Liver (tissue), 3 donors: ENCODE data around the gene ULBP2.

Experiments
- CTCF ChIP-seq: fragments of 150-350 bp; IDR thresholded peaks from 2 replicates; pipeline ENCODE4 v1.5.1; 2017; ENCODE audit warnings: improper control_type of control experiment, low read depth, low read length; ENCODE audit not compliant: missing input control
- EGR1 ChIP-seq, 2 donors: IDR thresholded peaks; 2 replicates each; pipeline ENCODE4 v1.6.1; 2016 to 2018; ENCODE audit warnings: antibody characterized with exemption in 2 of 2, low read depth in 2 of 2
- GABPA ChIP-seq, 2 donors: IDR thresholded peaks in 1 of 2; conservative IDR thresholded peaks in 1 of 2; 2 replicates each; pipeline ENCODE4 v1.6.1; 2016; ENCODE audit warnings: antibody characterized with exemption in 2 of 2, mild to moderate bottlenecking in 1 of 2, moderate library complexity in 1 of 2
- JUND ChIP-seq, 2 donors: IDR thresholded peaks; 2 replicates each; pipeline ENCODE4 v1.6.1; 2016; ENCODE audit warnings: antibody characterized with exemption in 2 of 2
- MAX ChIP-seq: IDR thresholded peaks from 2 replicates; pipeline ENCODE4 v1.6.1; 2016; ENCODE audit warnings: antibody characterized with exemption
- REST ChIP-seq: IDR thresholded peaks from 2 replicates; pipeline ENCODE4 v1.6.1; 2016; ENCODE audit warnings: antibody characterized with exemption, mild to moderate bottlenecking
- TAF1 ChIP-seq: conservative IDR thresholded peaks from 2 replicates; pipeline ENCODE4 v1.6.1; 2016; ENCODE audit warnings: antibody characterized with exemption, mild to moderate bottlenecking
- YY1 ChIP-seq: IDR thresholded peaks from 2 replicates; pipeline ENCODE4 v1.6.1; 2016; ENCODE audit warnings: antibody characterized with exemption, mild to moderate bottlenecking
- ZBTB33 ChIP-seq: IDR thresholded peaks from 2 replicates; pipeline ENCODE4 v1.6.1; 2016; ENCODE audit warnings: antibody characterized with exemption
- donor health status: healthy.
- donor health status: healthy.

GRCh38 chr6:149931501-149931900 lies 10.3 kb upstream of the ULBP2 start:
- TF ChIP-seq CTCF = no peak
- no peak for TF ChIP-seq REST
- no peak for TF ChIP-seq MAX
- no peak for TF ChIP-seq EGR1 (IDR thresholded peaks at IDR 0.05; ENCODE audit: low read depth in 2 of 2)
- no peak for TF ChIP-seq JUND (IDR thresholded peaks at IDR 0.05)
- no peak for TF ChIP-seq TAF1
- no peak for TF ChIP-seq ZBTB33
- no peak for TF ChIP-seq GABPA (IDR thresholded peaks at IDR 0.05 in 1 of 2, conservative IDR thresholded peaks at IDR 0.05 in 1 of 2)
- TF ChIP-seq YY1 = no peak
